CD14-positive monocyte (primary cell): ENCODE results near the gene ANKAR. TPM values are rescaled to one million over a fixed set of nuclear protein-coding genes. Genes with fewer than 3 reads are reported as not detected.

Experiments
- DNase-seq, 3 donors: peaks; one replicate each; pipeline ENCODE4 v3.0.0-alpha.2; 2011 to 2022
- H2AFZ ChIP-seq: 2 replicates; pipeline ENCODE4 v1.6.0; 2012; ENCODE audit warnings: mild to moderate bottlenecking, low read depth, low read length, inconsistent platforms; ENCODE audit not compliant: insufficient read depth, poor library complexity, severe bottlenecking
- H3K27ac ChIP-seq, 2 donors: 1 replicate in 1 of 2; 2 replicates in 1 of 2; pipeline ENCODE4 v1.5.1; 2012 to 2013; ENCODE audit warnings: low read length in 2 of 2, control low read depth in 1 of 2, inconsistent platforms in 1 of 2, low read depth in 1 of 2, mild to moderate bottlenecking in 1 of 2
- H3K27me3 ChIP-seq, 2 donors: one replicate each; pipeline versions ENCODE4 v1.6.0 to v1.6.1; 2011 to 2013; ENCODE audit warnings: low read length in 2 of 2; ENCODE audit not compliant: control insufficient read depth in 2 of 2, insufficient read depth in 2 of 2
- H3K36me3 ChIP-seq, 2 donors: replicated peaks in 1 of 2; 1 replicate in 1 of 2; 2 replicates in 1 of 2; pipeline versions ENCODE4 v1.5.1 to v1.6.1; 2012 to 2013; ENCODE audit warnings: low read length in 2 of 2, control low read depth in 1 of 2, inconsistent platforms in 1 of 2, mild to moderate bottlenecking in 1 of 2; ENCODE audit not compliant: insufficient read depth in 2 of 2, control insufficient read depth in 1 of 2
- H3K4me1 ChIP-seq, 2 donors: 1 replicate in 1 of 2; 2 replicates in 1 of 2; pipeline versions ENCODE4 v1.5.1 to v1.6.1; 2012 to 2013; ENCODE audit warnings: low read length in 2 of 2, control low read depth in 1 of 2, inconsistent platforms in 1 of 2, mild to moderate bottlenecking in 1 of 2, moderate library complexity in 1 of 2; ENCODE audit not compliant: insufficient read depth in 2 of 2, control insufficient read depth in 1 of 2
- H3K4me2 ChIP-seq: replicated peaks from 2 replicates; pipeline ENCODE3; 2012; ENCODE audit warnings: low read length, moderate library complexity, mild to moderate bottlenecking; ENCODE audit not compliant: poor library complexity, severe bottlenecking; ENCODE audit errors: extremely low read depth
- H3K4me3 ChIP-seq, 3 experiments: fragments of 200-600 bp in 1 of 3; sonication (generic) in 1 of 3; replicated peaks in 1 of 3; 1 replicate in 2 of 3; 2 replicates in 1 of 3; pipeline ENCODE4 v1.5.1; 2011 to 2013; ENCODE audit warnings: low read length in 3 of 3, mild to moderate bottlenecking in 3 of 3, control low read depth in 2 of 3, low read depth in 2 of 3, inconsistent platforms in 1 of 3, moderate library complexity in 1 of 3
- H3K79me2 ChIP-seq: 2 replicates; pipeline ENCODE4 v1.6.0; 2012; ENCODE audit warnings: mild to moderate bottlenecking, control low read depth, inconsistent platforms, low read length, moderate library complexity; ENCODE audit not compliant: insufficient read depth
- H3K9ac ChIP-seq: 2 replicates; pipeline ENCODE4 v1.6.0; 2017; ENCODE audit warnings: low read length, mild to moderate bottlenecking; ENCODE audit not compliant: insufficient read depth, poor library complexity, severe bottlenecking
- H3K9me3 ChIP-seq, 2 donors: replicated peaks in 1 of 2; 1 replicate in 1 of 2; 2 replicates in 1 of 2; pipeline versions ENCODE4 v1.5.1 to v1.6.1; 2012 to 2013; ENCODE audit warnings: low read length in 2 of 2, control low read depth in 1 of 2; ENCODE audit not compliant: control insufficient read depth in 1 of 2, insufficient read depth in 1 of 2
- H4K20me1 ChIP-seq: 2 replicates; pipeline ENCODE4 v1.6.0; 2012; ENCODE audit warnings: mild to moderate bottlenecking, low read length, control low read depth, moderate library complexity; ENCODE audit not compliant: insufficient read depth
- H3K27ac Mint-ChIP-seq, 7 donors: one replicate each; pipeline ENCODE4 v1.8.0; 2020; ENCODE audit warnings: mild to moderate bottlenecking in 7 of 7, mixed read lengths in 7 of 7, moderate library complexity in 6 of 7, inconsistent platforms in 2 of 7
- H3K27me3 Mint-ChIP-seq, 3 donors: one replicate each; pipeline ENCODE4 v1.8.0; 2021 to 2022; ENCODE audit warnings: low read depth in 3 of 3, mild to moderate bottlenecking in 3 of 3, mixed read lengths in 3 of 3, moderate library complexity in 3 of 3, inconsistent platforms in 1 of 3
- H3K36me3 Mint-ChIP-seq, 2 donors: one replicate each; pipeline ENCODE4 v1.8.0; 2020; ENCODE audit warnings: mixed read lengths in 2 of 2, inconsistent platforms in 1 of 2, mild to moderate bottlenecking in 1 of 2
- H3K4me1 Mint-ChIP-seq: one replicate; pipeline ENCODE4 v1.8.0; 2020; ENCODE audit warnings: mild to moderate bottlenecking, mixed read lengths
- H3K4me3 Mint-ChIP-seq, 2 donors: one replicate each; pipeline ENCODE4 v1.8.0; 2020; ENCODE audit warnings: mild to moderate bottlenecking in 2 of 2, mixed read lengths in 2 of 2, moderate library complexity in 1 of 2
- H3K9me3 Mint-ChIP-seq, 7 donors: one replicate each; pipeline ENCODE4 v1.8.0; 2020 to 2022; ENCODE audit warnings: mixed read lengths in 7 of 7, mild to moderate bottlenecking in 6 of 7, moderate library complexity in 6 of 7, inconsistent platforms in 2 of 7
- CTCF ChIP-seq: fragments of 200-600 bp; IDR thresholded peaks from one replicate; pipeline ENCODE4 v1.8.0; 2022; ENCODE audit warnings: antibody characterized with exemption, mild to moderate bottlenecking
- WGBS: methylation state at CpG from one replicate; pipeline ENCODE4 v1.1.5; 2013; ENCODE audit warnings: missing lambda C conversion rate; ENCODE audit not compliant: insufficient coverage; 5-methylcytosine and 5-hydroxymethylcytosine counted together
- intact Hi-C, 2 donors: fragments of 100-400 bp; cut with micrococcal nuclease; formaldehyde crosslinking; loops; one replicate each; pipeline versions ENCODE4 v1.15.0 to v1.15.1; 2023
- polyA plus RNA-seq, 3 donors: library from polyadenylated mRNA; depleted of rRNA in 1 of 3; unstranded in 2 of 3; stranded (reverse) in 1 of 3; fragments of 300-500 nt in 2 of 3; fragments of >200 nt in 1 of 3; fragmentation: Illumina TruSeq in 2 of 3; gene quantifications; 1 replicate in 2 of 3; 2 replicates in 1 of 3; pipeline ENCODE4 v1.2.3, GENCODE V29; 2012 to 2021

The ANKAR gene
- polyA plus RNA-seq, 3 donors, result 1.1 to 2.3 (median 1.4) TPM

GRCh38 chr2:189625636-189626035, 48.8 kb upstream of the ANKAR start:
- Mint-ChIP-seq H3K4me1 (no peaks in the 10 kb centered on the region), H3K36me3 (no peaks in the 10 kb centered on the region), H3K27me3 (peaks cover 0 to 4% (median 0%) of the 10 kb centered on the region in 3 donors), H3K9me3 (no peaks in the 10 kb centered on the region), H3K27ac (no peak overlapping the region), H3K4me3 (no peak overlapping the region)
- Histone ChIP-seq H3K79me2 (no peaks in the 10 kb centered on the region), H3K9ac (no peak overlapping the region), H2AFZ (no peak overlapping the region), H3K9me3 (no peaks in the 10 kb centered on the region), H3K4me1 (no peaks in the 10 kb centered on the region), H3K36me3 (no peaks in the 10 kb centered on the region), H3K4me3 (no peak overlapping the region), H3K27ac (no peak overlapping the region), H4K20me1 (no peaks in the 10 kb centered on the region), H3K4me2 (no peak overlapping the region), H3K27me3 (no peaks in the 10 kb centered on the region)
- TF ChIP-seq CTCF, result no peak
- no CpG with 5 or more reads among the region's 2 CpGs for WGBS
- DNase-seq, result no peak
- intact Hi-C loops, result no loop called here

- H3K9ac ChIP-seq, result no peak overlapping the region
- no peak overlapping the region for H2AFZ ChIP-seq
- no peak overlapping the region for H3K4me2 ChIP-seq
- Mint-ChIP-seq H3K36me3 (no peaks in the 10 kb centered on the region), H3K27me3 (peaks cover 0 to 4% (median 0%) of the 10 kb centered on the region in 3 donors), H3K27ac (no peak overlapping the region), H3K4me3 (no peak overlapping the region), H3K4me1 (no peaks in the 10 kb centered on the region), H3K9me3 (no peaks in the 10 kb centered on the region)
- intact Hi-C loops, result no loop called here
- WGBS, result no CpG with 5 or more reads among the region's 1 CpG
- H3K79me2 ChIP-seq, result no peaks in the 10 kb centered on the region
- no peaks in the 10 kb centered on the region for H3K9me3 ChIP-seq
- no peaks in the 10 kb centered on the region for H3K4me1 ChIP-seq
- no peak for TF ChIP-seq CTCF
- H3K27ac ChIP-seq, result no peak overlapping the region
- no peaks in the 10 kb centered on the region for H4K20me1 ChIP-seq
- H3K4me3 ChIP-seq, result no peak overlapping the region
- no peaks in the 10 kb centered on the region for H3K36me3 ChIP-seq
- no peak for DNase-seq
- no peaks in the 10 kb centered on the region for H3K27me3 ChIP-seq
Measured at GRCh38 chr2:189627789-189628188, 46.7 kb upstream of the ANKAR start.
